OCI-M2 (cell line): Measurements from ENCODE around the gene PRM2.
"Not testable (repeated sequence)": the region's sequence is repeated elsewhere in the genome, so short reads cannot be mapped to it uniquely, and the experiment has no call there.

Experiments
- DNase-seq: peaks from one replicate; lab custom pipeline; 2025; ENCODE audit not compliant: unreplicated experiment; lab: John Stamatoyannopoulos, UW

PRM2 gene

GRCh38 chr16:11290102-11290893 is 14.0 kb upstream of the PRM2 start:
- no peak for DNase-seq

DNA sequence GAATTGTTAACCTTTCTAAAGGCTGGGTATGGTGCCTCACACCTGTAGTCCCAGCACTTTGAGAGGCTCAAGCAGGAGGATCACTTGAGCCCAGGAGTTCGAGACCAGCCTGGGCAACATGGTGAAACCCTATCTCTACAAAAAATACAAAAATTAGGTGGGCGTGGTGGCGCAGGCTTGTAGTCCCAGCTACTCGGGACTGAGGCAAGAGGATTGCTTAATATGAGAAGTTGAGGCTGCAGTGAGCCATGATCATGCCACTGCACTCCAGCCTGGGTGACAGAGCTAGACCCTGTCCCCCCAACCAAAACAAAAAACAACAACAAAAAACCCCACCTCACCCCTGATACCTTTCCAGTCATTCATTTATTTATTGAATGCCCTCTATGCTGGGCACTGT is 13.4 kb upstream of the PRM2 start:
- DNase-seq: not testable (repeated sequence)

DNA sequence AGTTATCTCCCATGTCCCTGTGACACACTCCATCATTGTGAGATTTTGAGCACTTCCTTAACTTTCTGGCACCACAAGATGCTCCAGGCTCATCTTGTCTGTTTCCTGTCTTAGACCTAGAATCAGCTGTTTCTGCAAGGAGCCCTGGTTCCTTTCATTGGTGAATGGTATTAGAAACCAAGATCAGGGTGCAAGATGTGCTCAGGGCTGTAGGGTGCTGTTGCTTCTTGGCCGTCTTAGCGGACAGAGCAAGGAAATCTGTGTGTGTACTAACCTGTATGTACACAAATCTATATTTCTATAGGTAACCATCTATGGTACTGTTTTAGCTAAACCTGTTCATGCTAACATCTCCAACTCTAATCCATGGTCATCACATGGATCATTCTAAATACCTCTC is 12.9 kb upstream of the PRM2 start:
- DNase-seq: no peak

DNA sequence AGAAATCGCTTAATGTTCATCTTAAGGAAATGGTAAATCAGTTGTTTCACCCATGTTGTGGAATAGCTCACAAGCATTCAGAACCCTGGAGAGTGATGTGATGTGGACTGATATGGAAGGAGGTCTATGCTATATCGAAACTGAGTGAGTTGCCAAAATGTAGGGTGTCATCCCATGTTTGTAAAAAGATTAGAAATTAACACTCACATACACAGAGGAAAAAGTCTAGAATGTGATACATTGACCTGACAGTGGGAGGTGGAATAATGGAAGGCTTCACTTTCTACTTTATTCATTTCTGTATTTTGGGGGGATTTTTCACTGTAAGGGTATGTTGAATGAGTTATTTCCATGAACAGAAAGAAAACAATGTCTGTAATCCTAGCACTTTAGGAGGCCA is 9.6 kb upstream of the PRM2 start:
- DNase-seq: no peak

GRCh38 chr16:11283820-11284248 is 7.6 kb upstream of the PRM2 start:
- DNase-seq: no peak

- no peak for DNase-seq
These were observed 4.6 kb upstream of the PRM2 start, which contains the start of gene PRM1 for GRCh38 chr16:11280616-11281522. PRM1 (minus strand) TSS chr16:11281330; CDS start chr16:11281238, 92 bp downstream.

- no peak for DNase-seq
These were observed 2.7 kb upstream of the PRM2 start for GRCh38 chr16:11278681-11279628.

DNA sequence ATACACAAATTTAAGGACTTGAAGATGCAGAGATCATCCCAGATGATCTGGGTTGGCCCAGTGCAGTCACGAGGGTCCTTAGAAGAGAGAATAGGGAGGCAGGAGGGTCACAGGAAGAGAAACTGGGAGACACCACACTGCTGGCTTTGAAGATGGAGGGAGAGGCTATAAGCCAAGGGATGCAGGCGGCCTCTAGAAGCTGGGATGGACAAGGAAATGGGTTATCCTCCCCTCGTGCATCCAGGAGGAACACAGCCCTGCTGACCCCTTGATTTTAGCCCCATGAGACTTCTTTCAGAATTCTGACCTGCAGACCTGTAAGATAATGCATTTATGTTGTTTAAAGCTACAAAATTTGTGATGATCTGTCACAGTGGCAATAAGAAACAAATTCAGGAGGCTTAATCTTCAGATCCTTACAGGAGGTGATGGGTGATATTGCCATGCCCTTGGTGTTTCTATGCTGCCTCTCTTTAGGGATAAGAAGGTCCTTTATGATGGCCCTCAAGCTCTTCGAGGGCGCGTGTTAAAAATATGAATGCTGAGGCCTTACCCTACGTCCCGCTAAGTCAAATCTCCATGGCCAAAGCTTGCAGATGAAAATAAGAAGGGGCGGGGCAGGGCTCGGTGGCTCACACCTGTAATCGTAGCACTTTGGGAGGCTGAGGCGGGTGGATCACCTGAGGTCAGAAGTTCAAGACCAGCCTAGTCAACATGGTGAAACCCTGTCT is 1.5 kb upstream of the PRM2 start:
- DNase-seq: no peak

GRCh38 chr16:11276896-11277593 is 765 bp upstream of the PRM2 start:
- DNase-seq: no peak

DNA sequence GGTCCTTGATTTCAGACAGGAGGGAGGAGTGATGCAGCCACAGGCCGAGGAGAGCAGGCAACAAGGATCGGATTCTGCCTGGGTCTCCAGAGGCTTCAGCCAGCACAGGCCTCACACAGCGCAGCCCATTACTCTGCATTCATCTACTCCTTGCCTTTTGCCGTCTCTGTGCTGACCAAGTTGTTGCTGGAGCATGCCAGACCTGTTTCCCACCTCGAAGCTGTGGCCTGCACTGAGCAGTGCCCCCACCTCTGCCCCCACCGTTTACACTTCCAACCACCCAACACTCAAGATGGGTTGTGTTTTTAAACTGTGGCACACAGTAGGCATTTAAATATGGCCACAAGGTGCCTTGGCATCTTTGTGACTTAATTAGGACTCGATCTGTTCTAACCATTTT is 1.3 kb downstream of the PRM2 start:
- DNase-seq: no peak

DNA sequence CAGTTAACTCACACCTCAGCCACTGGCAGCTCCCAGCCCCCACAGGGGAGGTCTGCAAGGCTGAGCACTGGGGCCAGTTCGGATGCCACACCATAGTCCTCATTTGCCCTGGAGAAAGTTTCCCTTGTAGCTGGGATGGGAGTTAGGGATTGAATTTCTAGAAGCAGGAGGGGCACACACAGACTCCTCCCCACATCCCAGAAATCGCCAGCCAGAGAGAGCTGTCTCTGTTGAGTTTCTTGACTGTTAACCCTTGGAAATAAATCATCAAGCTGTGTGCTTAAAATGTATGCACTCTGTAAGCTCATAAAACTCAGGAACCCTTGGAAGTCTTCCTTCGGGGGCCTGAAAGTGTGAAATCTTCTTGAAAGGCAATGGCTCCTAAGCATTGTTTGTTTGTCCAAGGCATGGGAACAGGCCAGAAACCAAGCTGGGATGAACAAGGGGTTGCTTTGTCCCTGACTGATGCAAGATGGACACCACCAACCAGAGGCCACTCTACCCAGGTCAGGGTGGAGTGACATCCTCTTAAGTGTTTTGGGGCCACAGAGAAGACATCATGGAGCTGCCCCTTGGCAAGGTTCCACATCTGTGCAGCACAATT is 2.5 kb downstream of the PRM2 start:
- DNase-seq: no peak

- no peak for DNase-seq
These were observed 3.2 kb downstream of the PRM2 start, which contains the start of gene PRM3 for GRCh38 chr16:11272921-11273720. PRM3 (minus strand) TSS chr16:11273629; CDS start chr16:11273595, 34 bp downstream.

GRCh38 chr16:11272484-11272883 is 3.8 kb downstream of the PRM2 start:
- no peak for DNase-seq

DNA sequence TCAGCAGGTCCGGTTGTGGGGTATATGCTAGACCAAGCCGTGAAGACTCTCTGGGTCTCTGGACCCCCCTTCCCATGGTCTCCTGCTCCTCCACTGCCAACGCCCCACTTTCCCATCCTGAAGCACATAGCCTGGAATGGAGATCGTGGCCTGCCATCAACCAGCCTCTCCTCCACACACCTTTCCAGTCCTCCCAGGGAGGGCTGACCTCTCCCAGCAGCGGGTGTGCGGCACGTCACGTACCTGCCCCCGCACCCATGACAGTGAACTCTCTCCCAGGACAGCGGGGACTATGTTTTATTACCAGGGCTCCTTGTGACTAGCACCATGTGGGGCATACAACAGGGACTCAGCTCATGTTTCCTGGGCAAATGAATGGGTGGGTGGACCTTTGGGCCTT is 4.7 kb downstream of the PRM2 start:
- DNase-seq: no peak

DNA sequence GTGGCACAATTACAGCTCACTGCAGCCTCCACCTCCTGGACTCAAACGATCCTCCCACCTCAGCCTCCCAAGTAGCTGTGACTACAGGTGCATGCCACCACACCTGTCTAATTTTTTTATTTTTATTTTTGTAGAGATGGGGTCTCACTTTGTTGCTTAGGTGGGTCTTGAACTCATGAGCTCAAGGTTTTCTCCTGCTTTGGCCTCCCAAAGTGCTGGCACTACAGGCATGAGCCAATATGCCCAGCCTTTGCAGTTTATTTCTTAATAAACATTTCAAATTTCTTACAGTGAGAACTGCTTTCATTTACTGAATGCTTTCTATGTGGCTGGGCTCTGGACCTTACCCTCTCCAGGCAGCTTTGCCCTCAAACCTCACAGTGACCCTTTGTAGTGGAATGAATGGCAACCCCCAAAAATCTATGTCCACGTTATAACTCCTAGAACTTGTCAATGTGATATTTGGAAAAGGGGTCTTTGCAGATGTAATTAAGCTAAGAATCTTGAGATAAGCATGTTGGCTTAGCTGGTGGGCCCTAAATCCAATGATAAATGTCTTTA is 5.6 kb downstream of the PRM2 start:
- no peak for DNase-seq

- no peak for DNase-seq
These were observed 7.3 kb downstream of the PRM2 start, which contains the start of gene TNP2 for GRCh38 chr16:11268921-11269375. TNP2 (minus strand) TSS chr16:11269325; CDS start chr16:11269262, 63 bp downstream.

GRCh38 chr16:11265124-11265523 is 11.2 kb downstream of the PRM2 start:
- no peak for DNase-seq
